AG04450 (cell line): ENCODE results near the gene THAP10. TPM values are rescaled to one million over a fixed set of nuclear protein-coding genes. Genes with fewer than 3 reads are reported as not detected.
"Not testable (repeated sequence)": the region's sequence is repeated elsewhere in the genome, so short reads cannot be mapped to it uniquely, and the experiment has no call there.

Experiments used
- CTCF ChIA-PET: fragments of 300-600, 350-600 bp; formaldehyde crosslinking; extraction: SDS; loops from one replicate; lab custom pipeline; 2022; ENCODE audit warnings: antibody characterized with exemption, inconsistent platforms; lab: Charles Lee
- POLR2A ChIA-PET: fragments of 350-600 bp; formaldehyde crosslinking; extraction: SDS; loops from one replicate; lab custom pipeline; 2021; ENCODE audit warnings: antibody characterized with exemption, inconsistent platforms; lab: Yijun Ruan, JAX
- DNase-seq: peaks from one replicate; pipeline ENCODE4 v3.0.0-alpha.2; 2011; ENCODE audit warnings: low read depth, low spot score
- H3K27ac ChIP-seq: one replicate; pipeline ENCODE4 v1.5.1; 2012; ENCODE audit warnings: low read depth, low read length, control low read depth
- H3K27me3 ChIP-seq: one replicate; pipeline ENCODE4 v1.6.0; 2012; ENCODE audit warnings: low read length; ENCODE audit not compliant: control insufficient read depth, insufficient read depth
- H3K4me3 ChIP-seq: 2 replicates; pipeline ENCODE4 v1.5.1; 2011; ENCODE audit warnings: mild to moderate bottlenecking, low read depth, low read length, control low read depth
- H3K9me3 ChIP-seq: 2 replicates; pipeline ENCODE4 v1.5.1; 2012; ENCODE audit warnings: low read length; ENCODE audit not compliant: control insufficient read depth, insufficient read depth
- polyA plus RNA-seq: library from polyadenylated mRNA; depleted of rRNA; stranded (reverse); fragments of >200 nt; gene quantifications from 2 replicates; pipeline ENCODE4 v1.2.3, GENCODE V29; 2011
- TF ChIP-seq, protein P1 (sequence below): IDR thresholded peaks from 2 replicates; pipeline ENCODE4 v1.5.1; 2011; ENCODE audit warnings: low read depth, low read length, control low read depth, inconsistent platforms

The THAP10 gene
- polyA plus RNA-seq, 1 experiment = 5.7 TPM

DNA sequence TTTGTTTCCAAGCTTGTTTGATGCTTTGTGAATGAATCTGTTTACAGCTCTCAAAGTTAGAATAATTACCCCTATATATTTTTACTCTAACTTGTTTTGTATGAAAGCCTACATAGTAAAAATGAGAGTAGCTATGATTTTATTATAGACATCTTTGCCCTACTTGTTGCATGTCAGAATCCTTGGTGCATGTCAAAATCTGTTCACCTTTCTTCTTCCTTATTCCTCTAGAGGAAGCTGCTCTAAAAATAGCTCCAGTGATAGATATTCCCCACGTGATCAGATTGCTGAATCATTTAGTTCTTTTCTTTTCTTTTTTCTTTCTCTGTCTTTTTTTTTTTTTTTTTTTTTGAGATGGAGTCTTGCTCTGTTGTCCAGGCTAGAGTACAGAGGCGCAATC is 40.2 kb upstream of the THAP10 start:
- POLR2A ChIA-PET = interaction anchor here (0.7 kb wide), 1 partner anchor 46 kb away, joined by 7 read pairs; no protein-coding TSS in a partner anchor
- TF ChIP-seq, protein P1, sequence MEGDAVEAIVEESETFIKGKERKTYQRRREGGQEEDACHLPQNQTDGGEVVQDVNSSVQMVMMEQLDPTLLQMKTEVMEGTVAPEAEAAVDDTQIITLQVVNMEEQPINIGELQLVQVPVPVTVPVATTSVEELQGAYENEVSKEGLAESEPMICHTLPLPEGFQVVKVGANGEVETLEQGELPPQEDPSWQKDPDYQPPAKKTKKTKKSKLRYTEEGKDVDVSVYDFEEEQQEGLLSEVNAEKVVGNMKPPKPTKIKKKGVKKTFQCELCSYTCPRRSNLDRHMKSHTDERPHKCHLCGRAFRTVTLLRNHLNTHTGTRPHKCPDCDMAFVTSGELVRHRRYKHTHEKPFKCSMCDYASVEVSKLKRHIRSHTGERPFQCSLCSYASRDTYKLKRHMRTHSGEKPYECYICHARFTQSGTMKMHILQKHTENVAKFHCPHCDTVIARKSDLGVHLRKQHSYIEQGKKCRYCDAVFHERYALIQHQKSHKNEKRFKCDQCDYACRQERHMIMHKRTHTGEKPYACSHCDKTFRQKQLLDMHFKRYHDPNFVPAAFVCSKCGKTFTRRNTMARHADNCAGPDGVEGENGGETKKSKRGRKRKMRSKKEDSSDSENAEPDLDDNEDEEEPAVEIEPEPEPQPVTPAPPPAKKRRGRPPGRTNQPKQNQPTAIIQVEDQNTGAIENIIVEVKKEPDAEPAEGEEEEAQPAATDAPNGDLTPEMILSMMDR = no peak
- Histone ChIP-seq H3K4me3 (no peak overlapping the region), H3K27ac (no peak overlapping the region), H3K9me3 (no peaks in the 10 kb centered on the region), H3K27me3 (no peaks in the 10 kb centered on the region)
- CTCF ChIA-PET = no interaction called here
- DNase-seq = no peak

- CTCF ChIA-PET = no interaction called here
- no peak for DNase-seq
- Histone ChIP-seq H3K27me3 (no peaks in the 10 kb centered on the region), H3K9me3 (no peaks in the 10 kb centered on the region), H3K27ac (no peak overlapping the region), H3K4me3 (no peak overlapping the region)
- POLR2A ChIA-PET = no interaction called here
- TF ChIP-seq, protein P1 = no peak
Observed at GRCh38 chr15:70931821-70932220, 39.6 kb upstream of the THAP10 start.

DNA sequence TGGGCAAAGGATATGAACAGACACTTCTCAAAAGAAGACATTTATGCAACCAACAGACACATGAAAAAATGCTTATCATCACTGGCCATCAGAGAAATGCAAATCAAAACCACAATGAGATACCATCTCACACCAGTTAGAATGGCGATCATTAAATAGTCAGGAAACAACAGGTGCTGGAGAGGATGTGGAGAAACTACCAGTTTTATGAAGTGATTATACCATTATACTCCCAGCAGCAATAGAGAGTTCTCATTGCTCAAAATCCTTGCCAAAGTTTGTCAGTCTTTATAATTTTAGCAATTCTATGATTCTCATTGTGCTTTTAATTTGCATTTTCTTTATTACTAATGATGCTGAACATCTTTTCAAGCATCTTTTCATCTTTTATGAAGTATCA is 34.7 kb upstream of the THAP10 start:
- H3K27ac ChIP-seq, H3K27me3 ChIP-seq, H3K4me3 ChIP-seq, CTCF ChIA-PET, DNase-seq, POLR2A ChIA-PET, H3K9me3 ChIP-seq: not testable (repeated sequence)

- DNase-seq = no peak
Observed at GRCh38 chr15:70923311-70924080, 31.3 kb upstream of the THAP10 start.

DNA sequence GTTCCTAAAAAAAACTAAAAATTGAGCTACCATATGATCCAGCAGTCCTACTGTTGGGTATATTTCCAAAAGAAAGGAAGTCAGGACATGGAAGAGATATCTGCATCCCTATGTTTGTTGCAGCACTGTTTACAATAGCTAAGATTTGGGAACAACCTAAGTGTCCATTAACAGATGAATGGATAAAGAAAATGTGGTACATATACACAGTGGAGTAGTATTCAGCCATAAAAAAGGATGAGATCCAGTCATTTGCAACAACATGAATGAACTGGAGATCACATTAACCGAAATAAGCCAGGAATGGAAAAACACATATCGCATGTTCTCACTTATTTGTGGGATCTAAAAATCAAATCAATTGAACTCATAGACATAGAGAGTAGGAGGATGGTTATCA is 29.9 kb upstream of the THAP10 start:
- POLR2A ChIA-PET = no interaction called here
- H3K4me3 ChIP-seq = no peak overlapping the region
- no peak for DNase-seq
- no peak overlapping the region for H3K27ac ChIP-seq
- H3K9me3 ChIP-seq = peaks cover 8% of the 10 kb centered on the region
- no peaks in the 10 kb centered on the region for H3K27me3 ChIP-seq
- CTCF ChIA-PET = no interaction called here
- TF ChIP-seq, protein P1 = no peak

More at GRCh38 chr15:70923311-70924080, 31.3 kb upstream of the THAP10 start:
- no peaks in the 10 kb centered on the region for H3K27me3 ChIP-seq
- TF ChIP-seq, protein P1 = no peak
- no peak overlapping the region for H3K27ac ChIP-seq
- ChIA-PET POLR2A (no interaction called here), CTCF (interaction anchor here (0.6 kb wide), 1 partner anchor 820 kb away, joined by 4 read pairs; no protein-coding TSS in a partner anchor)
- no peak overlapping the region for H3K4me3 ChIP-seq
- no peaks in the 10 kb centered on the region for H3K9me3 ChIP-seq
